HUES6 (cell line): ENCODE results near the gene VAX1.
"Not testable (repeated sequence)": the region's sequence is repeated elsewhere in the genome, so short reads cannot be mapped to it uniquely, and the experiment has no call there.

Experiments used
- H3K27ac ChIP-seq: 2 replicates; pipeline ENCODE4 v1.7.0; 2013; ENCODE audit warnings: low read depth, mild to moderate bottlenecking, low read length, inconsistent platforms
- H3K27me3 ChIP-seq: 2 replicates; pipeline ENCODE4 v1.6.1; 2013; ENCODE audit warnings: low read length; ENCODE audit not compliant: control insufficient read depth, insufficient read depth
- H3K36me3 ChIP-seq: 2 replicates; pipeline ENCODE4 v1.6.1; 2013; ENCODE audit warnings: low read length; ENCODE audit not compliant: control insufficient read depth, insufficient read depth
- H3K4me1 ChIP-seq: 2 replicates; pipeline ENCODE4 v1.6.1; 2013; ENCODE audit warnings: low read length; ENCODE audit not compliant: control insufficient read depth, insufficient read depth
- H3K4me3 ChIP-seq: 2 replicates; pipeline ENCODE4 v1.5.1; 2013; ENCODE audit warnings: low read depth, low read length
- H3K9ac ChIP-seq: one replicate; pipeline ENCODE4 v1.6.1; 2013; ENCODE audit warnings: mild to moderate bottlenecking, low read length
- H3K9me3 ChIP-seq: 2 replicates; pipeline ENCODE4 v1.6.1; 2013; ENCODE audit warnings: low read depth, low read length; ENCODE audit not compliant: control insufficient read depth, insufficient read depth

Gene VAX1

GRCh38 chr10:117137911-117138642 is at the start of gene VAX1:
VAX1 (minus strand) TSS chr10:117138270; CDS start chr10:117138056, 214 bp downstream.
- Histone ChIP-seq H3K9ac (peak within 1 kb of the TSS; percentile 2), H3K27ac (no peak within 1 kb of the TSS), H3K27me3 (peaks cover 98% of the 10 kb centered on the region)

GRCh38 chr10:117186832-117187615 is 49.0 kb upstream of the VAX1 start:
- Histone ChIP-seq H3K27me3 (peaks cover 13% of the 10 kb centered on the region; the same call in 1 of the 2 replicates), H3K4me3 (no peak overlapping the region), H3K9me3 (no peaks in the 10 kb centered on the region), H3K36me3 (no peaks in the 10 kb centered on the region), H3K4me1 (peaks cover 2% of the 10 kb centered on the region; the same call in 1 of the 2 replicates), H3K27ac (no peak overlapping the region), H3K9ac (no peak overlapping the region)

More at GRCh38 chr10:117137911-117138642, at the start of gene VAX1:
- Histone ChIP-seq H3K36me3 (no peaks in the 10 kb centered on the region), H3K9me3 (no peaks in the 10 kb centered on the region), H3K4me1 (peaks cover 37% of the 10 kb centered on the region), H3K4me3 (peak within 1 kb of the TSS; percentile 55)

GRCh38 chr10:117185817-117186216 is 47.7 kb upstream of the VAX1 start:
- H3K4me3 ChIP-seq, H3K9me3 ChIP-seq, H3K4me1 ChIP-seq, H3K9ac ChIP-seq, H3K36me3 ChIP-seq, H3K27ac ChIP-seq: not testable (repeated sequence)
- peaks cover 13% of the 10 kb centered on the region; the same call in 1 of the 2 replicates for H3K27me3 ChIP-seq

GRCh38 chr10:117184821-117185220 is 46.8 kb upstream of the VAX1 start:
- peaks cover 2% of the 10 kb centered on the region; the same call in 1 of the 2 replicates for H3K4me1 ChIP-seq
- no peak overlapping the region for H3K9ac ChIP-seq
- no peak overlapping the region for H3K4me3 ChIP-seq
- H3K27me3 ChIP-seq = peaks cover 19% of the 10 kb centered on the region; the same call in 1 of the 2 replicates
- no peak overlapping the region for H3K27ac ChIP-seq
- no peaks in the 10 kb centered on the region for H3K36me3 ChIP-seq
- H3K9me3 ChIP-seq = no peaks in the 10 kb centered on the region

GRCh38 chr10:117184296-117184695 is 46.2 kb upstream of the VAX1 start:
- Histone ChIP-seq H3K27me3 (peaks cover 20% of the 10 kb centered on the region; the same call in 1 of the 2 replicates), H3K4me3 (no peak overlapping the region), H3K27ac (no peak overlapping the region), H3K36me3 (no peaks in the 10 kb centered on the region), H3K9ac (no peak overlapping the region), H3K9me3 (no peaks in the 10 kb centered on the region), H3K4me1 (peaks cover 2% of the 10 kb centered on the region; the same call in 1 of the 2 replicates)

GRCh38 chr10:117178190-117178589 is 40.1 kb upstream of the VAX1 start:
- no peak overlapping the region for H3K4me3 ChIP-seq
- H3K9me3 ChIP-seq = no peaks in the 10 kb centered on the region
- H3K27me3 ChIP-seq = peaks cover 57% of the 10 kb centered on the region
- H3K27ac ChIP-seq = no peak overlapping the region
- H3K36me3 ChIP-seq = no peaks in the 10 kb centered on the region
- H3K4me1 ChIP-seq = peaks cover 4% of the 10 kb centered on the region
- no peak overlapping the region for H3K9ac ChIP-seq

- H3K27me3 ChIP-seq = peaks cover 75% of the 10 kb centered on the region
- H3K9ac ChIP-seq = no peak overlapping the region
- H3K4me3 ChIP-seq = peak overlapping the region; percentile 69
Measured at GRCh38 chr10:117175901-117176534, 37.9 kb upstream of the VAX1 start.

GRCh38 chr10:117175215-117175900 is 37.3 kb upstream of the VAX1 start:
- Histone ChIP-seq H3K4me1 (peaks cover 4% of the 10 kb centered on the region), H3K27ac (no peak overlapping the region), H3K9me3 (no peaks in the 10 kb centered on the region), H3K9ac (no peak overlapping the region), H3K4me3 (peak overlapping the region; percentile 69), H3K27me3 (peaks cover 79% of the 10 kb centered on the region), H3K36me3 (no peaks in the 10 kb centered on the region)

More at GRCh38 chr10:117175901-117176534, 37.9 kb upstream of the VAX1 start:
- peaks cover 4% of the 10 kb centered on the region for H3K4me1 ChIP-seq
- H3K27ac ChIP-seq = no peak overlapping the region
- H3K9me3 ChIP-seq = no peaks in the 10 kb centered on the region
- no peaks in the 10 kb centered on the region for H3K36me3 ChIP-seq

GRCh38 chr10:117174439-117175214 is 36.6 kb upstream of the VAX1 start:
- H3K27ac ChIP-seq = no peak overlapping the region
- peaks cover 7% of the 10 kb centered on the region for H3K4me1 ChIP-seq
- H3K9ac ChIP-seq = no peak overlapping the region
- no peaks in the 10 kb centered on the region for H3K9me3 ChIP-seq
- H3K27me3 ChIP-seq = peaks cover 82% of the 10 kb centered on the region
- H3K4me3 ChIP-seq = peak overlapping the region; percentile 69
- no peaks in the 10 kb centered on the region for H3K36me3 ChIP-seq

GRCh38 chr10:117170244-117170643 is 32.2 kb upstream of the VAX1 start:
- Histone ChIP-seq H3K9me3 (no peaks in the 10 kb centered on the region), H3K4me1 (peaks cover 18% of the 10 kb centered on the region), H3K9ac (no peak overlapping the region), H3K27ac (no peak overlapping the region), H3K4me3 (no peak overlapping the region), H3K36me3 (no peaks in the 10 kb centered on the region), H3K27me3 (peaks cover 100% of the 10 kb centered on the region)
